HG02981 (cell line): Measurements from ENCODE around the gene SULT1A3.
"Not testable (repeated sequence)": the region's sequence is repeated elsewhere in the genome, so short reads cannot be mapped to it uniquely, and the experiment has no call there.

Experiments
- ATAC-seq: cut with Tn5 transposase; IDR thresholded peaks from one replicate; pipeline ENCODE4 v1.9.1; 2021; ENCODE audit warnings: mild to moderate bottlenecking, moderate library complexity; ENCODE audit not compliant: unreplicated experiment

SULT1A3 gene

GRCh38 chr16:30186782-30187555 lies 12.1 kb upstream of the SULT1A3 start:
- no peak for ATAC-seq

DNA sequence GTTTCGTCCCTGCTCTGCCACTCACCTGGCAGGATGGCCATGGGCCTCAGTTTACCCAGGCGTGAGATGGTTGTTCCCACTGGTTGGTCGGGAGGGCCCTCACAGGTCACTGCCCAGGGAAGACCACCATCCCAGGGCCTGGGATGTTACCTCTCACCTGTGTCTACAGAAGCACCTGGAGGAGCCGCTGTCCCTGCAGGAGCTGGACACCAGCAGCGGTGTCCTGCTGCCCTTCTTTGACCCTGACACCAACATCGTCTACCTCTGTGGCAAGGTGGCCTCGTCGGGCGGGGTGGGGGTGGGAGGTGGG lies 11.5 kb upstream of the SULT1A3 start:
- no peak for ATAC-seq

GRCh38 chr16:30187971-30188561 lies 11.0 kb upstream of the SULT1A3 start:
- ATAC-seq = no peak

- ATAC-seq = not testable (repeated sequence)
These were observed 7.9 kb upstream of the SULT1A3 start for GRCh38 chr16:30191158-30191557.

DNA sequence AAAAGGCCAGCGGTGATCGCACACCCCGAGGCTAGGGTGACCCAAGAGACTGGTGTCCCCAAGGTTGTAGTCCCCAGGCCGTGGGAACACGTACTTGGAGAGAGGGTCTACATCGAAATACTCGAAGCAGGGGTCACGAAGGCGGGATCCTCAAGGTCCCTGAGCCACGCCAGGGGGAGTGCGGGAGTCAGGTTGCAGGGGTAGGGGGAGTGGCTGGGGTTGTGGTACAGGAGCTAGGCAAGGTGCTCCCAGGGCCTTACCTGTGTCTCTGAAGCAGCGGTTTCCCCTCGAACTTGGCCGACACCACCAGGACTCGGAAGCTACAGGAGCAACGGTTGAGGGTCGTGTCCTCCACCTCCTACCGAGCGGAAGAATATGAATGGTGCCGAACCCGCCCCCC lies 6.0 kb upstream of the SULT1A3 start:
- not testable (repeated sequence) for ATAC-seq

DNA sequence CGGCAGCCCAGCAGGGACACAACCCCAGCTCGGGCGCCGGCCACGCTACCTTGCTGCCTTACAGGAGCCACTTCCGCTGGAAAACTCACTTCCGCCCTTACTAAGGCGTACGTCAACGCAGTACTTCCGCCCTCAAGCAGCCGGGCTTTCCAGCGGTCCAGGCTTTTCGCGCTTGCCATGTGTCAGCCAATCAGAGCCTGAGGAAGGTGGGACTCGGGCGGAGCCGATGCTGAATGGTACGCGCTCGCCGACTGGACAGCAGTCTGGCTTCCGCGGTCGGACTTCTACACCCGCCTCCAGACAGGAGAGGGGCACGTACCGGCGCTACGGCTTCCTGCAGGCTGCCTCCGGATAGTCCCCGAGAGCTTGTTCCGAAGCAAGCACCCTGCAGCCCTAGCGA lies 5.4 kb upstream of the SULT1A3 start, which contains the start of the genes BOLA2B and SLX1A:
Gene BOLA2B, minus strand, starts transcription at position 52 of the 400 bp plus-strand sequence. CDS start 71 bp downstream, outside the sequence.
Gene SLX1A, plus strand, starts transcription at position 261 of the 400 bp plus-strand sequence. CDS start 210 bp downstream, outside the sequence.
- peak; percentile 81 for ATAC-seq

GRCh38 chr16:30194172-30194925 lies 4.7 kb upstream of the SULT1A3 start:
- ATAC-seq = peak; percentile 48

- not testable (repeated sequence) for ATAC-seq
These were observed 2.1 kb upstream of the SULT1A3 start for GRCh38 chr16:30197001-30197400.

DNA sequence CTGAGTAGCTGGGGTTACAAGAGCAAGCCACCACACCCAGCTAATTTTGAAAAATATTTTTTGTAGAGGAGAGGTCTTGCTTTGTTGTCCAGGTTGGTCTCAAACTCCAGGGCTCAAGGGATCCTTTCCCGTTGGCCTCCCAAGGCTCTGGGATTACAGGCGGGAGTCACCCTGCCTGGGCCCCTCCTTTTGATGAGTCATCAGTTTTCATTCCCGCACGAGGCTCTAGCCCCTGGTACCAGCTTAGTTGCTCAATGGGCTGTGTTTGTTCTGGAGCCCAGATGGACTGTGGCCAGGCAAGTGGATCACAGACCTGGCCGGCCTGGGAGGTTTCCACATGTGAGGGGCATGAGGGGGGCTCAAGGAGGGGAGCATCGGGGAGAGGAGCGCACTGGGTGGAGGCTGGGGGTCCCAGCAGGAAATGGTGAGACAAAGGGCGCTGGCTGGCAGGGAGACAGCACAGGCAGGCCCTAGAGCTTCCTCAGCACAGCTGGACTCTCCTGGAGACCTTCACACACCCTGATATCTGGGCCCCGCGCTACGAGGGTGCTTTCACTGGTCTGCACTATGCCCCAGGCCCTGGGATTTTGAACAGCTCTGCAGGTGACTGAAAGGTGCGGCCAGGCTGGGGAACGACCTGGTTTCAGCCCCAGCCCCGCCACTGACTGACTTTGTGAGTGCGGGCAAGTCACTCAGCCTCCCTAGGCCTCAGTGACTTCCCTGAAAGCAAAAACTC lies 721 bp downstream of the SULT1A3 start:
- ATAC-seq = not testable (repeated sequence)

GRCh38 chr16:30205541-30206236 lies 6.6 kb downstream of the SULT1A3 start:
- not testable (repeated sequence) for ATAC-seq

DNA sequence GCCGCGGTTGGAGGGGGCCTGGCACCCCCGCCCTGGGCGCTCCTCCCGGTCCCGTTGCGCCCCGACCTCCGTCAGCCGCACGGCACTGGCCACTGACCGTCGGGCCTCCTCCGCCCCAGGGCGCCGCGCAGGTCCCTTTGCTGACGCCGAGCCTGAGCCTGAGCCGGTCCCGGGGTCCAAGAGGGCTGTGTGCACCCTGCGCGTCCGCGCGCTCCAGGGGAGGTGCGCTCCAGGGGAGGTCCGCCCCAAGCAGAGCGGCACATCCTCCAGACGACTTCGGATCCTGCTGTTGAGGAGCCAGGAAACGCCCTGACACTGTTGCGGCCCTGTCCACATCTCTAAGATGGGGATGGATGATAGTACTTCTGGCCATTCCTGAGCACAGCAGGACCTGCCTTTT lies 7.2 kb downstream of the SULT1A3 start:
- ATAC-seq = not testable (repeated sequence)

- ATAC-seq = not testable (repeated sequence)
These were observed 8.1 kb downstream of the SULT1A3 start for GRCh38 chr16:30207063-30207704.

DNA sequence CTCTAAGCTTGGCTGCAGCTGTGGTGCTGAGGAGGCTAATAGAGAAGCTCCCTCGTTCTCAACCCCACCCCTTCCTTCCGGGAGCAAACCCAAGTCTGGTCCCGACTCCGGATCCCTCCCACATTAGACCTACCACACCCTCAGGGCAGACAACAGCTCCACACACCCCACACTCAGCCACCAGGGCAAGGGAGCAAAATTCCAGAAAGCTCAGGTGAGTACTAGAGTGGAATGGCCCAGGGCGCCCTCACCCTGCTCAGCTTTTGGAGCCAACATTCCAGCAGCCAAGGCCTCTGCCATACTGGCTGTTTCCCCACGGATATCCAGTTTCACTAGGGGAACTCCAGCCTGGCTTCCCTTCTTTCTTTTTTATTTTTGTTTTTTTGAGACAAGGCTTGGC lies 10.0 kb downstream of the SULT1A3 start:
- ATAC-seq = not testable (repeated sequence)

- ATAC-seq = not testable (repeated sequence)
These were observed 12.4 kb downstream of the SULT1A3 start for GRCh38 chr16:30211414-30211813.

DNA sequence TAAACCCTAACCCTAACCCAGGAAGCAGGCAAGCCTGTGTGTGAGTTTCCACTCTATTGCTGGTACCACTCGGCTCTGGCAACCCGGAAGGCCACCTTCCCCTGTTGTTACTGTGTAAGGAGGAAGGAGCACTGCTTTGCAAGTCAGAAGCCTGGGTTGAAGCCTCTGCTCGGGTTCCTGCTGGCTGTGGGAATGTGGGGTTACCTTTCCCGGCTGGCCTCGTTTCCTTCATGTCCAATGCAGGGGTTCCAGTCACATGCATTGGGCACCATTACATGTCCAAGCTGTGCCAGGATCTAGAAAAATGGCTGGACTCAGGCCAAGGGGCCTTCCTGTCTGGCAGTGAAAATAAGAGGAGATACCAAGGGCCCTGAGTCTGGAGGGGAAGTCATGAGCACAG lies 18.0 kb downstream of the SULT1A3 start:
- ATAC-seq = not testable (repeated sequence)

DNA sequence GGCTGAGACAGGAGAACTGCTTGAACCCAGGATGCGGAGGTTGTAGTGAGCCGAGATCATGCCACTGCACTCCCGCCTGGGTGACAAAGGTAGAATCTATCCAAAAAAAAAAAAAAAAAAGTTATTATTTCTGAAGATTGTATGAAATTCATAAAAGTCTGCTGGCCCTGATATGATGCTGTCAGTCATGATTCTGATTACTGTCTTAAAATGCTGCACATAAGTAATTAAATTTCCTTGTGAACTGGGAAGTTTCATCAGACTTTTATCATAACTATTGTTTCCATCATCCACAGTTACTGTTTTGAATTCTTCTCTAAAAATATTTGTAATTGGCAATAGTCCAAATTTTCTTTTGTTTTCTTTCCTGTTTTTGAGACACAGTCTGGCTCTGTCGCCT lies 49.3 kb downstream of the SULT1A3 start, which contains the start of gene NPIPB13:
Gene NPIPB13, minus strand, starts transcription at position 101 of the 400 bp plus-strand sequence. CDS start 2,906 bp downstream, outside the sequence.
- not testable (repeated sequence) for ATAC-seq
